Activated CD8-positive, alpha-beta memory T cell treated with anti-CD3 and anti-CD28 coated beads for 1 hour (primary cell): ENCODE data around the gene LGR6.
"Not testable (repeated sequence)": the region's sequence is repeated elsewhere in the genome, so short reads cannot be mapped to it uniquely, and the experiment has no call there.

ENCODE experiments used
- DNase-seq, 2 donors: peaks; one replicate each; pipeline ENCODE4 v3.0.0-alpha.2; 2020; ENCODE audit warnings: low read depth in 1 of 2; ENCODE audit errors: extremely low read depth in 1 of 2

Gene LGR6

DNA sequence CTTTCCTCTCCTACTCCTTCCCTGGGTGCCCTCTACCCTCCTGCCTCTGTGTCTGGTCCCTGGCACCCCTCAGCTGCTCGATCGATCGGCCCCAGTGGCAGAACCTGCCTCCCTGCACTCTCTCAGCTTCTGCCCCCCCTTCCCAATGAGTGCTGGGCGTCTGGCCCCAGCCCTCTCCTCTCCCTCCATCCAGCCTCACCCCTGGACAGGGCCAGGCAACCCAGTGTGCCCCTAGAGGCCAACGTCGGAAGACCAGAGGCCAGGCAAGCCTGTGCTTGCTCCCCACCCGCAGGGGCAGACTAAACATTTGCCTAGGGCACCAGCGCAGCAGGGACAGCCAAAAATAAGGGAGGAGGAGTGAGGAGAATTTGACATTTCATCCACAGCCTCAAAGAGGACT lies 43.5 kb downstream of the LGR6 start:
- DNase-seq: no peak

DNA sequence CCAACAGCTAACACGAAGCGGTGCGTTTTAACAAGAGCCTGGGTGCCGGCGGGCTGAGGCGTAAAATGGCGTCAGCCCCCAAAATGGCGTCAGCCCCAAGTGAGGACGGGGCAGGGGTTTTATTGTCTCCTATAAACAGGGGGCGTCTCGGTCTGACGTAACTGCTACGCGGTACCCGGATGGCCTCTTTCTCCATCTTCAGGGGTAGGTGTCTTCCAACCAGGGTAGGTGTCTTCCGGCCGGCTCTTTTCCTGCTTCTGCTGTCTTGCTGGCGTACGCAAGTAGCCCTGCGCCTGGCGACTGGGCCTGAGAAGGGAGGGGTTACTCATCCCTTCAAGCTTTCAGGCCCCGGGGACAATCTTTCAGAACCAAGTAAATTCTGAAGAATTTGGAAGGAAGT lies 45.3 kb downstream of the LGR6 start:
- no peak for DNase-seq

DNA sequence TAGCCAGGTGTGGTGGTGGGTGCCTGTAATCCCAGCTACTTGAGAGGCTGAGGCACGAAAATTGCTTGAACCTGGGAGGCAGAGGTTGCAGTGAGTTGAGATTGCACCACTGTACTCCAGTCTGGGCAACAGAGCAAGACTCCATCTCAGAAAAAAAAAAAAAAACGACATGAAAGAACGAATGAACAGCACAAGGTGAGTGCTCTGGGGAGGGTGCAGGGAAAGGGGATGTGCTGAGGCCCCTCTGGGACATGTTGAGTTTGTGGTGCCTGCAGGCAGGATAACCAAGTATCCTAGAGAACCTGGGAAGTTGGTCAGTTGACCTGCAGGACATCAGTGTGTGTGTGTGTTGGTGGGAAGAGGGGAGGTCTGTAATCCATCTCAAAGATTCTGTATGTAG lies 46.6 kb downstream of the LGR6 start:
- DNase-seq: not testable (repeated sequence)

DNA sequence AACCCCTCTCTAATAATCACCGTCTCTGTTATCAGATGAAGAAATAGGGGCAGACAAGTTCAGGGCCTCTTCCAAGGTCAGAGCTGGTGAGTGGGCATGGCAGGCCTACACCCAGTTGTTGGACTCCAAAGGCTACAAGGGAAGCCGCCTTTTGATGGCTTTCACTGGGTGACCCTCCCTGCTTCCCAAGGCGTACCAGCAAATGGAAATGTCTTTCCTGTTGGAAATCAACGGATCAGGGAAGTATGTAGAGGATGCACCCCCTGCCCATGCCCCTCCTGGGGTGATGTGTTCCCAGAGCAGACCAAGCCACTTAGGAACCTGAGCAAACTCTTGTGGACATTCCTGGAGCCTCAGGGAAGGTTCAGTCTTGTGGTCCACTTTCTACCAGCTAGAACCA lies 47.4 kb downstream of the LGR6 start:
- no peak for DNase-seq

DNA sequence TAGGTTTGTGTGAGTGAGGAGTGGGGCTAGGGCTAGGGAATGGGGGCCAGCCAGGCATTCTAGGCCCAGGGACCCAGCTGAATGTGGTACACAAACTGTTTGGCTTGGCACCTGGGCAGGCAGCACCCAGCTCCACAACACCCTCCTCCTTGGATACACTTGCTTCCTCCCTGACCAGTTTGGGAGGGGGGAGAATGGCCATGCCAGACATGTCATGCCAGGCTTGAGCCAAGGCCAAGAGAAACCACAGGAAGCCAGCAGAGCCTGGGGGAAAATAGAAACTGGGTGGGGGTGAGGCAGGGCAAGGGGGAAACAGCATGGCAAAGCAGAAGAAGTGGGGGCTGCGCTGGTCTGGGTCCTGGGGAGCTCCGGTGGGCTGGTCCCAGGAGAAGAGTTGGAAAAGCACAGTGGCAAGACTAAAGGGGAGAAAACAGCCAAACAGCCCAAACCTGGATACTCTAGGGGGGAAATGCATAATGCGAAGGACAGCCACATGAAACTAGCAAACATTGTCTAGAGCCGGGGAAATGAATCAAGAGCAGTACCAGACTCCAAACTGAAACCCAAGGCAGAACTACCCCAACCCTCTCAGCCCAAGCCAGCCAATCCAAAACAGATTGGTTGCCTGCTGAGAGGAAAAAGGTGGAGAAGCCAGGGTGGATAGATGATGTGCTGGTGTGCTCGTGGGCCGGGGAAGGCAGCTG lies 47.9 kb downstream of the LGR6 start:
- DNase-seq: no peak

DNA sequence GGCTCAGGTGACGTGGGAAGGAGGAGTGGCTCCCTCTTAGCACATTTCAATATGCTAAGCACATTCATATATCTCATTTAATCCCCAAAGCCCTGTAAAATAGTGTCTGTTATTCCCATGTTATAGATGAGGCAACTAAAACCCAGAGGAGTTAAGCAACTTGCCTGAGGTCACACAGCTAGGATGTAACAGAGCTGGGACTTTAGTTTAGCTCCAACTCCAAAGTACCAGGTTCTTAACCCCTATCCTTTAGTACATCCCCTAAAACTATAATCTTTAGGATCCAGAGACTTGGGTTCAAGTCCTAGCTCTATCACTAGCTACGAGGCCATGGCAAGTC lies 48.5 kb downstream of the LGR6 start:
- DNase-seq: no peak

DNA sequence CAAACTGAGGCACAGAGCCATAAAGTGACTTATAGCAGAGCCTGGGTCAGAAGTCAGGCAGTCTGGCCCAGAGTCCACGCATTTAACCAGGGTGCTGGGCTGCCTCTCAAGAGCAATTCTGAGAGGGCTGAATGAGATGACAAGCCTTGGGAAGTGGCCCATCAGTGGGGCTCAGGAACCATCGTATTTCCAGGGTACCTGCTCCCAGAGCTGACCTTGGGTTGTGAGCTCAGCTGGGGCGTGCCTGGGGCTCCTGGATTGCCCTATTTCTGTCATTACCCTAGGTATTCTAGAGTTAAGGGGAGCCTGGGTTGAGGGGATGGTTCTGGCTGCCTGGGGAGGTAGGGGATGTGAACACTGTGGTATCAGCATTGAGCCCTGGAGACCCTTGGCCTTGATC lies 49.4 kb downstream of the LGR6 start:
- DNase-seq: no peak

DNA sequence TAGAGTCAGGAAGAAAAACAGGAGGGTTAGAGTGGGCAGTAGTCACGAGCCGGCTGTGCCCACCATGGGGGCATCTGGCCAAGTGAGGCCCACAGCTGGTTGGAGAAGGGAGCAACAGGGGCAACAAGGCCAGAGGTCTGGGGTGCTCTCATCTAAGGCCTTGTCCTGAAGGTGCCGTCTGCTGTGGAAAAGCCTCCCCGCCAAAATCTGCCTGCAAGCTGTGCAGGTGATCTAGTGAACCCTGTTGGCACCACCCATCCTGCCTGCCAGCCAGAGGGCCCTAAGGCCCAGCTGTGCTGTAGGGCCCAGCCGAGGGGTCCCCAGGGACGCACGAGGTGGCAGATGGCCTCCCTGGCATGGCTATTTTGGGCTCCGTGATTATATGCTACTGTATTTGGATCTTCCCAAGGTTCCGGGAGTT lies 51.3 kb downstream of the LGR6 start:
- no peak for DNase-seq

DNA sequence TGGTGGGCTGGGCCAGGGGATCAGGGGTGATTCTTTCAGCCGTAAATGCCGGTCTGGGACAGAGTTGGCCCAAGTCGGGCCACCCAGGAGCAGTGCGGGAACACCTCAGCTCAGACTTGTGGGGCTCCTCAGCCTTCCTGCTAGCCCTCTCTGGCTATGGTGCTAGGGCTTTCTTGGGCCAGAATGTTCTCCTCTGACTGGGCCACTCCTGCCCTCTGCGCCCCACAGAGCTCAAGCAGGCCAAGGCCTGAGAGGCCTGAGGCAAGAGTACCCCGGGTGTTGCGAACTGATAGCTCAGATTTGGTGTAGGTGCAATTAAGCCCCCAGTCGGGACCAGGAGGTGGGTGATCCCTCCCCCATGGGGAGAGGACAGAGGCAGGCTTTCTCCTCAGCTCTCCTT lies 51.8 kb downstream of the LGR6 start:
- DNase-seq: no peak

DNA sequence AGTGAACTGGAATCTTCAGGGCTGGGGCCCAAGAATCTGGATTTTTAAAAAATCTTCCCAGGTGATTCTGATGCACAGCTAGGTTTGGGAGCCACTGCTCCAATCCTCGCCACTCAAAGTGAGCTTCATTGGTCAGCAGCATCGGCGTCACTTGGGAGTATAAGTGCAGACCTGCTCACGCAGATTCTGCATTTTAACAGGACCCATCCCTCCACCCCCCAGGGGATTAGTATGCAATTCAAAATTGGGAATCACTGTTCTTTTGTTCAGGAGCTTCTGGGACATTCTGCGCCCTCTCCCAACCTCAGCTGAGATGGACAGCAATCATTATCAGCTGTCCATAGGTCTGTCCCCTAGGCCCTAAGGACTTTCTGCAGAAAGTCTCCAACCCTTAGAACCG lies 53.5 kb downstream of the LGR6 start:
- DNase-seq: no peak

DNA sequence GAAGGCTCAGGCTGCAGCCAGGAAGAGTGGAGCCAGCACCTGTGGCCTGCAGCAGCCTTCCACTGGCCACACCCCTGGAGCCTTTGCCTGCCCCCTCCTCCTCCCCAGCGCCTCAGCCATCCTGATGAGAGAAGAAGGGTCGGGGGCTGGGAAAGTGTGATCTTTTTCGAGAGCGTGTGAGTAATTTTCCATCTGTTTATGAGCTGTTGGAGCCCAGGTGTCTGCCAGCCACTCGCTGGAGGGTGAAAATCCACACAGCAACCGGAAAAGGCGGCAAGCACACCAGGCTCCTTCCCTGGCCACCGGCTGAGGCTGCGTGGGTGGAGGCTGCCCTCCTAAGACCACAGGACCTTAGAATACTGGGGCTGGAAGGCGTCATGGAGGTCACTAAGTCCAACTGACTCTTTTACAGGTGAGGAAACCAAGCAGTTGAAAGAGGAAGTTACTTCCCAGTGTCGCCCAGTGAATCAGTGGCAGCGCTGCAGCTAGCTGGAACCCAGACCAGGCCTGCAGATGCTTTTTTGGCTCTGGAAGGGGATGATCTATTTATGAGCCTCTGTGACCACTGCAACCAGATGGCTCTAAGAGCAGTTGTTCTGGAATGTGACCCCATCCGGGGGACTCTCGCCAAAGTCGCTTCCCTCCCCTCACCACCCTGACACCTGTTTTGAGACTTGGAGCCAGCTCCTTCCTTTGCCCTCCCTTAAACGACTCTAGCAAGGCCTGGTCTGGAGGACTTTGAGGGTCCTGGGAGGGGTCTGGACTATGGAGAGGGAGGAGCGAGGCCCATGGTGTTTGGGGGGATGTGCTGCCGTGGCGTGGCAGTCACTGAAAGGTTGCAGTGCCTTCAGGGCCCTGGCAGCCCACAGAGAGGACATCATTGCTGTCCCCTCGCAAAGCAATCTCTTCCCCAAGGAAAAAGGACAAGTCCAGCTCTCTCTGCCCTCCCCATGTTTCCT lies 54.5 kb downstream of the LGR6 start:
- DNase-seq: no peak

DNA sequence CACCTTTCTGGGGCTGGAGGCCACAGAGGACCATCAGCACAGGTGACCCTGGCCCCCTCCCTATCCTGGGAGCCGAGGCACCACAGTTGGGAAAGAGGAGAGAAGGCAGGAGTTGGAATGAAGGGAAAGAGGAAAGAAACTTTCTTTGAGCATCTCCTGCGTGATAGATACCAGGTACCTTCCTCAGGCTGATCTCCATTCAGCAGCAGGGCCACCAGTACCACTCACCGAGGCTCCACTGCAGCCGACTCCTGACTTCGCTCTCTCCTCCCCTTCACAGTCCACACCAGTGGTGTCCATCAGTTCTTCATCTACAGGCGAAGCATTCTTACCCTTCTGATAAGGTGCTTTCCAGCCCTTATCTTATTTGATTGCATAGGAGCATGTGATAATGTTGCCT lies 55.3 kb downstream of the LGR6 start:
- no peak for DNase-seq

DNA sequence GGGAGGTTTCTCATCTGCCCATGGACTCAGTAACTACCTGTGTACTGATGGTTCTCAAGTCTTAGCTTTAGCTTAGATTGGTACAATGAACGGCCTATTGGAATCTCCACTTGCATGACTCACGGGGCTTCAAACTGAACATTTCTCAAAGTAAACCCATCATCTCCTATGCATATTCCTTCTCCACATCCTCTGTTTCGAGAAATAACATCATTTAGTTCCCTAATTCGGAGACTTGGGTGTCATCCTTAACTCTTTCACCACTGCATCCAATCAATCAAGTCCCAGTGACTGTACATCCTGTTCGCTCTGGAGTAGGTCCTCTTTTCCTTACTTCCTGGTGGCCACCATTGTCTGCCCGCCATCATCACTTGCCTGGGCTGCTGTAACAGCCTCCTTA lies 55.8 kb downstream of the LGR6 start:
- no peak for DNase-seq

DNA sequence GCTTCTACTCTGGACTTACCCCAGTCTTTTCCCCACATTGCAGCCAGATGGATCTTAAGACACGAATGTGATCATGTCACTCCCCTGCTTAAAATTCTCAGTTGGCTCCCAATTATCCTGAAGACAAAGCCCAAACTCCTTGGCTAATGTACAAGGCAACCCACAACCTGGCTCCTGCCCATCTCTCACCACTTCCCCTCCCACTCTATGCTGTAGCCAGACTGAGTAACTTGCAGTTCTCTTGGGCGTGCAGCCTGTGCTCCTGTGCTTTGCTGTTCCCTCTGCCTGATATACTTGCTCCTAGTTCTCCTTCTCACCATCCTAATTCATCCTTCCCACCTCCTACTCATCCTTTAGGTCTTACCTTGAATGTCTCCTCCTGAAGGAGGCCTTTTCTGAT lies 56.2 kb downstream of the LGR6 start:
- no peak for DNase-seq

DNA sequence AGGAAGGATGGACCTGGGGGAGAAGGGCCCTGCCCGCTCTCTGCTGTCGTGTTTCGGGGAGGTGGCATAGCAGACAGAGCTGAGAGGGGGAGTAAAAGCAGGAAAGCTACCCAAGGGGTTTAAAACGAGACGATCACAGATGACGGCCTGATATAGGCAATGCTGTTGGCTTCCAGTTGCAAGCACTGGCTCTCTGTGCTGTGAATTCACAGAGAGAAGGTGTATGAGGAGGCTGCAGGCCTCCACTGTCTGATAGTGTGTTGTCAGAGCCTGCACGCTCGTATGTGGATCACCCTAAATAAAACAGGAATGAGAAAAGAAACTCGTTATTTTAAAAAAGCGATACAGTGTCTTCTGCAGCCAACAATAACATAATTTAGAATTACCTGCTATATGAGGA lies 57.4 kb downstream of the LGR6 start:
- no peak for DNase-seq

DNA sequence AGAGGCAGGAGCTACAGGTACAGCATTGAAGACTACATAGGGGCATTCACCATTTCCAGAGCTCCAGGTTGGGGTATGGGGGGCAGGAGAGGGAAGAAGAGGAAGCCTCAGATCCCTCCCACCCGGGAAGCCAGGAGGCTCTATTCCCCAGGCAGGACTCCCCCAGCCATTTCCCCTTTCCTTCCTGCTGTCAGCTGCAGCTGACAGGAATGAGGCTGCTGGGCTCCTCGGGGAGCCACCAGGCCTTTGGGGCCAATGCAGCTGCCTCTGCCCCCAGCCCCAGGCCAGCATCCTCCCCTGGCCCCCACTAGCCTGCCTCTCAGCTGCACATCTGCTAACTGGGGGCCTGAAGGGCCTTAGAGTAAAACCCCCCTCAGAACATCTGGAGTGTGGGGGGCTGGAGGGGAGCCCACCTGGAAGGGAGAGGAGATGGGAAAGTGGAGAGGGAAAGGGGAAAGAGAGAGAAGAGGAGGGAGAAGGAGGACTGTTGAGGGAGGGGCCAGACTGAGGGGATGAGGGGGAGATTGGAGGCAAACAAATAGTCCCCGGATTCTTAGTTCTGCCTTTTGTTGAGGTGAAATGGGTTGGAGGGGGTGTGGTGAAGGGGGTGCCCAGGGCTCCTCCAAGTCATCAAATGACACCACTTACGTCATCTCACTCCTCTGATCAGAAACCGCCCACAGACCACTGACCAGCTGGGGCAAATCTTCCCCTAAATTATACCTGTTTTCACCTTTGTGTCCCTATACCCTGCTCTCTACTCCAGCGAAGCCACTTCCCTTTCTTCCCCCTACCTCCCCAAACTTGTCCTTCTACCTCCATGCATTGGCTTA lies 58.0 kb downstream of the LGR6 start:
- DNase-seq: no peak

DNA sequence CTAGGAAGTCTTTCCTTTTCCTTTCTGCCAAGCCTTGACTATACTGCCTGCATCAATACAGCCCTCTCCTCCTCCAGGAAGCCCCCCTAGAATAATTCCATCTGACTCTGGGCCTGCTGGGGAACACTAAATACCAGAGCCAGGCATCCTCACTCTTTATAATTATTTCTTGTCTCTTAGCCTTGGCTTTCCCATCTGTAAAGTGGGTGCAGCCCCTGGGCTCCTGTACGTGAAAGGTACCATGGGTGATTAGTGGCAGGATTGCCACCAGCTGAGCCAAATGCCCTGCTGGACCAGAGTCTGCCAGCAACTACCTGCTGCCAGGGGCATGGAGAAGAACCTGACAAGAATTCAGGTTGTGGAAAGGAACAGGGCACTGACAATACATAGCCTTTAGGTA lies 58.7 kb downstream of the LGR6 start:
- DNase-seq: no peak

DNA sequence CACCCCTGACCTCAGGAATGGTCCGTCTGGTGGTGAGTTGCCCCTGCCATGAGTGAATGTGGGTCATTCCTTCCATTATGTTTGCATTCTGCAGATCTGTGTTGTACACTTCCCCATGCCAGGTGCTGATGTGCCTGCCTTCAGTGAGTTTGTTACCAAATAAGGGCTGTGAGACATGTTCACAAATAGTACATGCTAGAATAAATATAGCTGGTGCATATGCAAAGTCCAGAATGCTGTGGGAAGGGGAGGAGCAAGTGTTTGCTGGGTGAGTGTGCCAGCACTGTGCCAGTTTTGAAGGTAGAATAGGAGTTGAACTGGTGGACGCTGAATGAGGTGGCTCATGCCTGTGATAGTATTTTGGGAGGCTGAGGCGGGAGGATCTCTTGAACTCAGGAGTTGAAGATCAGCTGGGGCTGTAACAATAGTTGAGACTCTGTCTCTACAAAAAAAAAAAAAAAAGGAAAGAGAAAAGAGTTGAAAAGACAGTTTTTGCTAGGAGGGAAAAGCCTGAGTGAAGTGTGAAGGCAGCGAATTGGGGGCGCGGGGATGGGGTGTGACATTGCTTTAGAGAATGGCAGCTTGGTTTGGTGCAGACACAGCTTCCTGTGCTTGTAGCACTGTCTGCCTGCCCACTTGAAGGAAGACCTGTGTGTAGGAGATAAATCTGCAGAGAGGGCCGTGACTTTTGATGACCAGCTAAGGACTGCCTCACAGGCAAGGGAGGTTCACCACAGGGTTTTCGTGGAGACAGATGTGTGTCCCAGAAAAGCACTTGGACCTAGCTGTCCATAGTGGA lies 61.1 kb downstream of the LGR6 start:
- DNase-seq: no peak

DNA sequence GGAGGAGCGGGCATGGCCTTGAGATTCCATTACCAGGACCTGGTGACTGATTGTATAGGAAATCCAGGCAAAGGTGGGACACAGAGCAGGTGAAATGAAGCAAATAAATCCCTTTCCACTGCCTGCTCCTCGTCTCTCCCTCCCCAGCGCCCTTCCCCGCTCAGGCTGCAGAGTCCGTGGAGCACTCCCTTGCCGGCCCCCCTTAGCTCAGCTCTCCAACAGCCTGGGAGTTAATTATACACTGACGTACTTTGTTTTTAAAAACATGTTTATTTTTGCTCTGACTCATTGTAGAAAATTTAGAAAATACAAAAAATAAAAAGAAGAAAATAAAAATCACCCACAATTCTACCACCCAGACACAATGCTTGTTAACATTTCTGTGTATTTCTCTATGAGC lies 61.7 kb downstream of the LGR6 start:
- no peak for DNase-seq

DNA sequence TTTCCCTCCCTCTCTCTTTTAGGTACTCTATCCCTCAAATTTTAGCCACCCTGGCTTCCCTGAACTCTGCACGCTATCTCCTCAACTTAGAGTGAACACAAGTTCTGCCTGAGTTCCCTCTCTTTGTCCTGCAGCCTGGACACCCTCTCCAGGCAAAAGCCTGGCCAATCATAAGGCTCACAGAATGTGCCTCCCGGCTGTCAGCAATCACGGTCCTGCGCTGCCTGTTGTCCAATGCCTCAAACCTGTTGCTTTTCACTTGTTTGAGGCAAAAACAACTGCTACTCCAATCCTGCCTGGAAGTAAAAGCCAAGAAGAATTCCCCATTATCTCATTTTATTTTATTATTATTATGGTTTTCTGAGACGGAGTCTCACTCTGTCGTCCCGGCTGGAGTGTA lies 66.1 kb downstream of the LGR6 start:
- no peak for DNase-seq
